ENCODE results near the gene PKHD1.

DNA sequence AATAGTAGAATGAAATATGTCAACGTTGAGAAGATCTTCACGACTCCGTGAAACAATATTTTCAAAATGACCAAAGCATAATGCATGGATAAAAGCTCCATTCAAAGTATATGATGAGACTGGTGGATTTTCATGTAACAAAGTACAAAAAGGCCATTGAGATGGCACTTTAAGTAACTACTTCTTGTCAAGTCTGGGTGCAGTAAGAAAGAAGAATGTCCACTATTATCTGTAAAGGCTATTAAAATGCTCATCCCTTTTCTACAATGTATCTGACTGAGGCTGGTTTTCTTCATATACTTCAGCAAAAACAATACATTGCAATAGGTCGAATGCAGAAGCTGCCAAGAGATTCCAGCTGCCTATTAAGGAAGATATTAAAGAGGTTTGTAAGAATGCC is 457.4 kb downstream of the PKHD1 start:
- TF ChIP-seq, protein P1, sequence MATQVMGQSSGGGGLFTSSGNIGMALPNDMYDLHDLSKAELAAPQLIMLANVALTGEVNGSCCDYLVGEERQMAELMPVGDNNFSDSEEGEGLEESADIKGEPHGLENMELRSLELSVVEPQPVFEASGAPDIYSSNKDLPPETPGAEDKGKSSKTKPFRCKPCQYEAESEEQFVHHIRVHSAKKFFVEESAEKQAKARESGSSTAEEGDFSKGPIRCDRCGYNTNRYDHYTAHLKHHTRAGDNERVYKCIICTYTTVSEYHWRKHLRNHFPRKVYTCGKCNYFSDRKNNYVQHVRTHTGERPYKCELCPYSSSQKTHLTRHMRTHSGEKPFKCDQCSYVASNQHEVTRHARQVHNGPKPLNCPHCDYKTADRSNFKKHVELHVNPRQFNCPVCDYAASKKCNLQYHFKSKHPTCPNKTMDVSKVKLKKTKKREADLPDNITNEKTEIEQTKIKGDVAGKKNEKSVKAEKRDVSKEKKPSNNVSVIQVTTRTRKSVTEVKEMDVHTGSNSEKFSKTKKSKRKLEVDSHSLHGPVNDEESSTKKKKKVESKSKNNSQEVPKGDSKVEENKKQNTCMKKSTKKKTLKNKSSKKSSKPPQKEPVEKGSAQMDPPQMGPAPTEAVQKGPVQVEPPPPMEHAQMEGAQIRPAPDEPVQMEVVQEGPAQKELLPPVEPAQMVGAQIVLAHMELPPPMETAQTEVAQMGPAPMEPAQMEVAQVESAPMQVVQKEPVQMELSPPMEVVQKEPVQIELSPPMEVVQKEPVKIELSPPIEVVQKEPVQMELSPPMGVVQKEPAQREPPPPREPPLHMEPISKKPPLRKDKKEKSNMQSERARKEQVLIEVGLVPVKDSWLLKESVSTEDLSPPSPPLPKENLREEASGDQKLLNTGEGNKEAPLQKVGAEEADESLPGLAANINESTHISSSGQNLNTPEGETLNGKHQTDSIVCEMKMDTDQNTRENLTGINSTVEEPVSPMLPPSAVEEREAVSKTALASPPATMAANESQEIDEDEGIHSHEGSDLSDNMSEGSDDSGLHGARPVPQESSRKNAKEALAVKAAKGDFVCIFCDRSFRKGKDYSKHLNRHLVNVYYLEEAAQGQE (IDR thresholded peaks at IDR 0.05; ENCODE audit: insufficient replicate concordance, low read depth), result no peak
- TF ChIP-seq CTCF (IDR thresholded peaks at IDR 0.05; ENCODE audit: insufficient read depth, low read length) (no peak), POLR2AphosphoS5 (IDR thresholded peaks at IDR 0.05; ENCODE audit: low read depth) (no peak), GABPA (IDR thresholded peaks at IDR 0.05; ENCODE audit: low read depth) (no peak), SPI1 (IDR thresholded peaks at IDR 0.05; ENCODE audit: borderline replicate concordance, low read depth) (no peak)

Data from HL-60 (cell line).